ENCODE results near the gene KIR3DL3. TPM values are rescaled to one million over a fixed set of nuclear protein-coding genes. Genes with fewer than 3 reads are reported as not detected.

The KIR3DL3 gene
- total and polyA plus RNA-seq, 8 donors = not detected

DNA sequence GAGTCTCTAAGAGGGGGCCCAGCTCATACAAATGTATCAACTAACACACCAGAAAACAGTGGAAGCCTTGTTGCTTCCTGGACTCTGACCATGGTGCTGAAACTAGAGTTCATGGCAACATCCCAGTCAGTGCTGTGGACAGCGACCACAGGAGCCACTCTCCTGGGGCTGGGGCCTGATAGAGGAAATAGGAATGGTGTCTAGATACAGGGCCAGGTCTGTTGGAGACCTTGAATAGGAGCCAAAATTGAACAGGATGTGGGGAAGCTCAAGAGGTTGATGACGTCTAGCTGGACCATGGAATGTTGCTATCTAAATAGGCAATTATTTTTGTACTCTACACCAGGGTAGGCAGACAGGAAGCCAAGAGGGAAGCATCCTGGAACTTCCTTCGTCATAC, 39.7 kb upstream of the KIR3DL3 start:
- H3K9me3 ChIP-seq = no peaks in the 10 kb centered on the region
- H3K4me3 ChIP-seq = no peak overlapping the region
- peaks cover 0 to 73% of the 10 kb centered on the region in 2 donors for H3K27me3 ChIP-seq
- TF ChIP-seq, protein P1, sequence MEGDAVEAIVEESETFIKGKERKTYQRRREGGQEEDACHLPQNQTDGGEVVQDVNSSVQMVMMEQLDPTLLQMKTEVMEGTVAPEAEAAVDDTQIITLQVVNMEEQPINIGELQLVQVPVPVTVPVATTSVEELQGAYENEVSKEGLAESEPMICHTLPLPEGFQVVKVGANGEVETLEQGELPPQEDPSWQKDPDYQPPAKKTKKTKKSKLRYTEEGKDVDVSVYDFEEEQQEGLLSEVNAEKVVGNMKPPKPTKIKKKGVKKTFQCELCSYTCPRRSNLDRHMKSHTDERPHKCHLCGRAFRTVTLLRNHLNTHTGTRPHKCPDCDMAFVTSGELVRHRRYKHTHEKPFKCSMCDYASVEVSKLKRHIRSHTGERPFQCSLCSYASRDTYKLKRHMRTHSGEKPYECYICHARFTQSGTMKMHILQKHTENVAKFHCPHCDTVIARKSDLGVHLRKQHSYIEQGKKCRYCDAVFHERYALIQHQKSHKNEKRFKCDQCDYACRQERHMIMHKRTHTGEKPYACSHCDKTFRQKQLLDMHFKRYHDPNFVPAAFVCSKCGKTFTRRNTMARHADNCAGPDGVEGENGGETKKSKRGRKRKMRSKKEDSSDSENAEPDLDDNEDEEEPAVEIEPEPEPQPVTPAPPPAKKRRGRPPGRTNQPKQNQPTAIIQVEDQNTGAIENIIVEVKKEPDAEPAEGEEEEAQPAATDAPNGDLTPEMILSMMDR (IDR thresholded peaks at IDR 0.05) = no peak
- peak in 2 of 4 donors; percentile 3 to 44 for DNase-seq
- no peaks in the 10 kb centered on the region for H3K36me3 ChIP-seq
- no peak overlapping the region for H3K27ac ChIP-seq
- intact Hi-C loops (cut with DNase I) = no loop called here
- ATAC-seq = peak; percentile 80
- no peaks in the 10 kb centered on the region for H3K4me1 ChIP-seq

DNA sequence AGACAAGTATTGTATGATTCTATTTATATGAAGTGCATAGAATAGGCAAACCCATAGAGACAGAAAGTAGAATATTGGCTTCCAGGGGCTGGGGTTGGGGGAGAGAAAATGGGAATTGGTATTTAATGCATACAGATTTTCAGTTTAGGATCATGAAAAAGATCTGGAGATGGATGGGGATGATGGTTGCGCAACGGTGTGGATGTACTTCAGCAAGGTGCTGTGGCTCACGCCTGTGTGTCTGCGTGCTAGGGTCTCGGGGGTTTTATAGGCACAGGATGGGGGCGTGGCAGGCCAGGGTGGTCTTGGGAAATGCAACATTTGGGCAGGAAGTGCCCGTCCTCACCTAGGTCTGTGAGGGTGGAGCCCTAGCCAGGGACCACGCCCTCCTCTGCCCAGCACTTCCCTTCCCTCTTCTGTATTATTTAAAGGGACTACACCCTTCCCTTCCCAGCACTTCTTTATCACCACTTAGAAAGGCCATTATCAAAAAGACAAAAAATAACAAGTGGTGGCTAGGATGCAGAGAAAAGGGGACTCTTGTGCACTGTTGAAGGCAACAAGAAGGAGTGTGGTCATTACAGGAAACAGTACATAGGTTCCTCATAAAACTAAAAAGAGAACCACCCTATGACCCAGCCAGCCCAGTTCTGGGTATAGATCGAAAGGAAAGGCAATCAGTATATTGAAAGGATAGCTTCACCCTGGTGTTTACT, 32.5 kb upstream of the KIR3DL3 start:
- intact Hi-C loops (cut with DNase I) = no loop called here
- TF ChIP-seq, protein P1 (IDR thresholded peaks at IDR 0.05) = no peak
- no peak for ATAC-seq

DNA sequence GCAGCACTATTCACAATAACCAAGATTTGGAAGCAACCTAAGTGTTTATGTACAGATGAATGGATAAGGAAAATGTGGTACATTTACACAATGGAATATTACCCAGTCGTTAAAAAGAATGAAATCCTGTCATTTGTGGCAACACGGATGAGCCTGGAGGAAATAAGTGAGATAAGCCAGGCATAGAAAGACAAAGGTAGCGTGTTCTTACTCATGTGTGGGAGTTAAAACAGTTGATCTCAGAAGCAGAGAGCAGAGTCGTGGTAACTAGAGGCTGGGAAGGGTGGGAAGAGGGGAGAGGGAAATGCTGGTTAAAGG, 32.0 kb upstream of the KIR3DL3 start:
- Histone ChIP-seq H3K27me3 (peaks cover 0 to 55% of the 10 kb centered on the region in 2 donors), H3K4me3 (no peak overlapping the region), H3K36me3 (no peaks in the 10 kb centered on the region), H3K27ac (no peak overlapping the region), H3K4me1 (no peaks in the 10 kb centered on the region), H3K9me3 (no peaks in the 10 kb centered on the region)
- TF ChIP-seq, protein P1 (IDR thresholded peaks at IDR 0.05) = no peak
- intact Hi-C loops (cut with DNase I) = no loop called here
- no peak for DNase-seq
- ATAC-seq = no peak

More for the DNA sequence above, 32.5 kb upstream of the KIR3DL3 start:
- no peak overlapping the region for H3K27ac ChIP-seq
- DNase-seq = no peak
- no peaks in the 10 kb centered on the region for H3K36me3 ChIP-seq
- peaks cover 0 to 58% of the 10 kb centered on the region in 2 donors for H3K27me3 ChIP-seq
- H3K9me3 ChIP-seq = no peaks in the 10 kb centered on the region
- no peaks in the 10 kb centered on the region for H3K4me1 ChIP-seq
- H3K4me3 ChIP-seq = no peak overlapping the region

DNA sequence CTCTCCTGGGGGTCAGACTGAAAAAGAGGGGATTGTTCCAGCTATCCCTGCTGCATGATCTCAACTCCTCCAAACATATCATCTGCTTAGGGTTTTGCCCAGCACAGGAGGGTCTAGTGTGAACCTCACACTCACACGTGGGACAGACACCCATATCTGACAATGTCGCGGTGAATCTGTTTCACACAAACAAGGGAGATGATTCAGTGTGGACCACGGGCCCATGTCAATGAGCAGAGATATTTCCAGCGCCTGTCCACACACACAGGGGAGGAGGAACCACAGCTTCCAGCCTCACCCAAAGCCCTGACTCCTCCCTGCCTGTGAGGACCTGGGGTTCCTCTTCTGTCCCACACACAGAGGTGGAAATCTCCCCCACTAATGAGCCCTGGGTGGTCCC, 29.6 kb upstream of the KIR3DL3 start:
- TF ChIP-seq, protein P1 (IDR thresholded peaks at IDR 0.05) = no peak
- no peaks in the 10 kb centered on the region for H3K36me3 ChIP-seq
- no peaks in the 10 kb centered on the region for H3K9me3 ChIP-seq
- H3K27me3 ChIP-seq = peaks cover 0 to 56% of the 10 kb centered on the region in 2 donors
- intact Hi-C loops (cut with DNase I) = no loop called here
- no peaks in the 10 kb centered on the region for H3K4me1 ChIP-seq
- DNase-seq = no peak
- no peak for ATAC-seq
- no peak overlapping the region for H3K27ac ChIP-seq
- no peak overlapping the region for H3K4me3 ChIP-seq

DNA sequence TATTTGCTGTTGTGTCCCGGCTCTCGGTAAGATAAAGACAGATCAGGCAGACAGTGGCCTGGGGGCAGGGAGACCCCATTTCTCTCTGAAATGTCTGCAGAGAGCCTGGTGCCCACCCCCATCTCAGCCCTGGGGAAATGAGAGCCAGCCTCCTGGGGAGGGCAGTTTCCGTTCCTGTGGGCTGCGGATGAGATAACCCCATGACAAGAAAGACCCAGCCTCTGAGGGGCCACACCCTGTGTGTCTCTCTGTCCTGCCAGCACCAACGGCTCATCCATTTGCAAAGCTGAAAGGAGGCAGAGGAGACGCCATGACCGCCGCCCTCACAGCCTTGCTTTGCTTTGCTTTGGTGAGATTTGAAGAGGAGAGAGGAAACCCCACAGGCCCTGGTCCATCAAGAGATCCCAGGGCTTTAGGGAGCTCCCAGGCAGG, 28.1 kb upstream of the KIR3DL3 start:
- intact Hi-C loops (cut with DNase I) = no loop called here
- Histone ChIP-seq H3K36me3 (no peaks in the 10 kb centered on the region), H3K9me3 (no peaks in the 10 kb centered on the region), H3K27me3 (peaks cover 0 to 63% of the 10 kb centered on the region in 2 donors), H3K27ac (no peak overlapping the region), H3K4me3 (no peak overlapping the region), H3K4me1 (no peaks in the 10 kb centered on the region)
- no peak for ATAC-seq
- no peak for DNase-seq
- TF ChIP-seq, protein P1 (IDR thresholded peaks at IDR 0.05) = no peak
